HG03097 (cell line): ENCODE measurements around the gene NHSL2.

Experiments
- ATAC-seq: cut with Tn5 transposase; IDR thresholded peaks from one replicate; pipeline ENCODE4 v1.9.1; 2021; ENCODE audit not compliant: unreplicated experiment, low FRiP score

The NHSL2 gene

GRCh38 chrX:72016881-72017783 is 106.5 kb downstream of the NHSL2 start:
- no peak for ATAC-seq

DNA sequence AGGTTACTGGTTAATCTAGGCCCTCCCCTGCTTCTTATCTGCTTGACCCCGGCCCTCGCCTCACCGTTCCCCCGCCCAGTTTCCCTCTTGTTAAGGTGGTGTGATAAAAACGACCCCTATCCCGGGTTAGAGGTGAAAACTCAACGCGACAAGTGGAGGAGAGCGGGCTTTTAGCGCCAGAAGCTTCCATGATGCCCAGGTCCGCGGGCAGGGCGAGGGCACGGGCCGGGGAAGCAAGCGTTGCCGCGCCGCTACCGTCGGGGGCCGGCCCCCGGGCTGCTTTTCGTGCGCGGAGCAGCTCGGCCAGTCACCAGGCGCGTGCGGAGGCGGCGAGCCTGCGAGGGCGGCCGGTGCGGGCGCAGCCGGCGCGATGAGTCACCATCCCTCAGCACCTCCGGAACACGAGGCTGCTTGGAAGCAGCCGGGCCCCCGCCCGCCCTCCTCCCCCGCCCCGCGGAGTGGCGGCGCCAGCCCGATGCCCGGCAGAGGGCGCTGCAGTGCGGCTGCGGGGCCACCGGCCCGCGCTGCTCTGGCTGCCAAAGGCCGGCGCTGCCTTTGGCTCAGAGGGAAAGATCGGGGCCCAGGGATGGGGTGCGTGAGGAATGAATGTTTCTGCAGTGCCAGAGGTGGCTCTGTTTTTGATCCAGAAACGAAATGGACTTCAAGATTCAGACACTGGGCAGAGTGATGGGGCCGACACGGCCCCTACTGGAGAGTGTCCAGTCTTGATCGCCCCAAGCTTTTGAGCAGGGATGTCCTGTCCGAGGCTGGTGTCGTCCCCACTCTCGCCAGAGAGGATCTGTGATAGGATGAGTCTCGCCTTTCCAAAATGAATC is 107.8 kb downstream of the NHSL2 start:
- ATAC-seq = no peak

- ATAC-seq = no peak
Measured at GRCh38 chrX:72019487-72019886, 108.8 kb downstream of the NHSL2 start.

- no peak for ATAC-seq
Measured at GRCh38 chrX:72020204-72020603, 109.6 kb downstream of the NHSL2 start.

GRCh38 chrX:72020788-72021187 is 110.1 kb downstream of the NHSL2 start:
- no peak for ATAC-seq

DNA sequence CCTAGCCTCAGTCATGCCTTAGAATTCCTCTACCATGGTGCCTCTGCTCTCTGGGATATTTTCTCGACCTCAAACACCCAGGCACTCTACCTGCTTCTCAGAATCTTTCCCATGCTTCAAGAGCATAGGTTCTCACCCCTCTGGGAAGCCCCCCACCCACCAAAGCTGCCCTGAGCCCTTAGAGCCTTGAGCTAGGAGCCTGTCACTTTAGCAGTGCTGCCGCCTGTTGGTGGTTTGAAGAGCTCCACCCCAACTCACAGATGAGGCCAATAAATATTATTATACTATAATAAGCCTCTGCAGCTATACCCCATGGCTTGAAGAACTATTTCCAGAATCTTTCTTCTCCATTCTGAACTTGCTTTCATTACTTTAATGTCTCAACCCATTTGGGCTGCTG is 111.3 kb downstream of the NHSL2 start:
- ATAC-seq = no peak

DNA sequence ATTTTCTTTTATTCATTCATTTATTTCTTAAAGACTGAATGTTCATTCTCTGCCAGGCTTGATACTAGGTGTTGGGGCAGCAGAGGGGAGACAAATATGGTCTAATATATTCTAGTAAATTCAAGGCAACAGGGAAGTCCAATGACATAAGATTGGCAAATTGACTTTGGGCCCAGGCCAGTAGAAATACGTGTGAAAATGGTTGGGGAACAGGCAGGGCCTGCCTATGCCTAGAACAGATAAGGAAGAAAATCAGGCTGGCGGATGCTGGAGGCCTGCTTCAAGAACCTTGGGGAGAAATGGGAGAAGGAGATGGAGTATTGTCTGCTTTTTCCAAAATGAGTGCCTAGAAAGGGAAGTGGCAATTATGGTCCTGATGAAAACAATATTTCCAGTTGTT is 112.4 kb downstream of the NHSL2 start:
- ATAC-seq = no peak

DNA sequence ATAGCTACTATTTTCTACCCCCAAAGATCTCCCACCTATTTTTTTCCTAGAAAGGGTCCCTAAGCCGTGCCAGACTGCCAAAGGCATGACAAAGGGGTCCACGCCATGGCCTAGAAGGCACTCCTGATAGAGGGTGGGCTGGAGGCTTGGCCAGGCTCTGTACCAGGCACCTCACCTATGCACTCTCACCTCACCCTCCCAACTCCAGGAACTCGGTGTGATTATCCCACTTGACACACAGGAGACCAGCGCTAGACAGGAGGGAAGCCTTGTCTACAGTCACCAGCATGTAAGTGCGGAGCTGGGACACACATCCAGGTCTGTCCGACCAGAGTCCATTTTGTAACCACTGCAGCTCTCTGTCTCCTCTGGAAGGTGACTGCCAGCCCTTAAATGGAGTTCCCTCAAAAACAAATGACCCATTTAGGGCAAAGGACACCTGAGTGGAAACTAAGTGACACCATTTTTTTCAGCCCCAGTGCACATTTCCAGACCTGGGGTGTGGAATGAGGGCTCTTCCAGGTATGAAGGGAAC is 114.7 kb downstream of the NHSL2 start:
- ATAC-seq = no peak

- ATAC-seq = no peak
Measured at GRCh38 chrX:72026341-72027023, 115.8 kb downstream of the NHSL2 start.

- ATAC-seq = no peak
Measured at GRCh38 chrX:72027024-72027913, 116.6 kb downstream of the NHSL2 start.

DNA sequence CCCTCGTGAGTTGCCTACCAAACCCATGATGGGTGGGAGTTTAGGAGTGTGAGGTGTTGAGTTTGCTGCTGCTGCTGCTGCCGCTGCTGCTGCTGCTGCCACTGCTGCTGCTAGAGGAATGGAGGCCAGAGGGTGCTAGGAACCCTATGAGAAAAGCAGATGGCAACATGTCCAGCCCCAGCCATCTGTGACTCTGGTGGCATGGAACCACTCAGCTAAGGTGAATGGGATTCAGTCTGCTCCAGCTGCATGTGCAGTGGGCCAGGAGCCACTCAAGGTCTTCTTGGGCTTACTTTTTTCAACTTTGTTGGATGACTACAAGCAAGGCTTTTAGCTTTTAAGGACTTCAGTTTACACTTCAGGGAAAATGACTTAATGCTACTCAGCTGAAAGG is 117.3 kb downstream of the NHSL2 start:
- ATAC-seq = no peak

DNA sequence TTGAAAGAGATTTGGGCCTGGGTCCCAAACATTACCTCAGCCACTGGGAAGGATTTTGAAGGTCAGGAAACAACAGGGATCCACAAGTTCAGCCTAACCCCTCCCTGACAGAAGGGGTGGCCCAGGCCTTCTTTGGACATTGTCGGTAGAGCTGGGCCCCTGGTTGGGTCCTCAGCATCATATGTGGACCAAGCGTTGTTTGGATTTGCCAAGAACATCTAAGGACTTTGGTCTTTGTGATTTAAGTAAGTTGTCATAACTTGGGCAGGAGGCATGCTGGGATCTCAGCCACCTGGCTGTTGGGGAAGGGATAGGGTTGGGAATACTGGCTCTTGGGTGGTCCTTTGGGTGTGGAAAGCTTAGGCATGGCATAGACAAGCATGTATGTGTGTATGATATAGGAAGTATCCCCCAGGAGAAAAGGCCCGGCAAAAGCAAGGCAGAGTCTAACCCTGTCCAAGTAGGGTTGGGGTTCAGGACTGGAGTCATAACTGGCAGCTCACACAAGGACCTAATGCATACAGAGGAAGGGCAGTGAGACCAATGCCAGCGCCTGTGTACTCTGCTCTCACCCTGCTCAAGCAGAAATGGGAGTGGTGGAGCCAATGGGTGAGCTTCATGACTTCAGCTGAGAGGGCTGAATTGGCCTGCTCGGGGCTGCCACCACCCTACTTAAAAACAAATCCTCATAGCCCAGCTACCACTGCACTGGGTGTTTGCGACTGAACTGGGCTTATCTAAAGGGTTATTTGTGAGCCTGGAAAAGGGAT is 118.2 kb downstream of the NHSL2 start:
- ATAC-seq = no peak

DNA sequence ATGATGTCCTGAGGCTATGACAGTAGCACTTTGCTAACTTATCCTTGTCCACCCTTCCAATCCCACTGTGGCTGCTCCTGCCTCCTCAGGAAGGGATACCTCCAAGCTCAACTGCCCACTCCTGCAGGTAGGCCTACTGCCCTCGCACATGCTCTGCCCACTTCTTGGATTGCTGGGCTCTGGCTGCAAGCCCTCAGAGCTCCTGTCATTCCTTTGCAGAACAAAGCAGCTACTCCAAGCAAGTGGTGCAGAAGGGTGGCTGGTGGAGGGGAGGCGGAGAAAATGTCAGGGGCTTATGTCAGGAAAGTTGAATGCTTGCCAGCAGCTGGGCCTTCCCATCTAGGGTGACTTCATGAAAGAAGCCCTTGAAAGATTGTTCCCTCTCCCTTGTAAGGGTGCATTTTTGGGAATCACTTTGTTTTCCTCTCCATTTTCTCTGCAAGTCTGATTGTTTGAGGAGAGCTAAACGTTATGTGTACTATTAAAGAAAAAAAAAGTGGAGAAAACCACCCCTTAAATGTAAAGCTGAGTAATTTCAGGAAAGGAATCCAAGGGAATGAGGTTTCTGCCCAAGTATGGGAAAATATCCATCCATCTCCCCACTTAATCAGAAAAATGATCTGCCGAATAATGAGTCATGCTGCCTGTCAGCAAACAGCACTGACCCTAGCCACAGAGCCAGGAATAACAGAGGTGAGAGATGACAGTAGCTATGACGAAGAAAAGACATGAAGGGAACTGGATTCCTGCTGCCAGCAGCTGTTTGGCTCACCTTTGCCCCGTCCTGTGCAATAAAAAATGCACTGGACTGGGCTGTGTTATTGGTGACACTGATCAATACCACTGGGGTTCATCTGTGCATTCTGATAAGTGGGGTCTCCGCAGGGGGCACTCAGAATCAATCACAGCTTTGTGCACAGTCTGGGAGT is 119.1 kb downstream of the NHSL2 start:
- no peak for ATAC-seq

DNA sequence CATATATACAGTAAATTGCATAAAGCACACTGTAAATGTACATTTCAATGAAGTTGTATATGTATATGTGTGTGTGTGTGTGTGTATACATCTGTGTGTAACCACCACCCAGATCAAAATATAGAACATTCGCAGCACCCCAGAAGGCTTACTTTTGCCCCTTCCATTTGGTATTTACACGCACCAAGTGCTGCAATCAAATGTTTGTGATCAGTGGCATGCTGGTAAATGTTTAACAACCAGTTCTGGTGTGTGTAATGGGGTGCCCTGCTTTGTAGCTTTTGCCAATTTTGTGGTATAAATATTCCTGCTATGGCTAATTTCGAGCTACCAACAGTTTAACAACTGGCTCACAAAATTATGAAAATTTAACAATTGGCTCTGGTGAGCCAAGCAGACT is 119.8 kb downstream of the NHSL2 start:
- no peak for ATAC-seq

DNA sequence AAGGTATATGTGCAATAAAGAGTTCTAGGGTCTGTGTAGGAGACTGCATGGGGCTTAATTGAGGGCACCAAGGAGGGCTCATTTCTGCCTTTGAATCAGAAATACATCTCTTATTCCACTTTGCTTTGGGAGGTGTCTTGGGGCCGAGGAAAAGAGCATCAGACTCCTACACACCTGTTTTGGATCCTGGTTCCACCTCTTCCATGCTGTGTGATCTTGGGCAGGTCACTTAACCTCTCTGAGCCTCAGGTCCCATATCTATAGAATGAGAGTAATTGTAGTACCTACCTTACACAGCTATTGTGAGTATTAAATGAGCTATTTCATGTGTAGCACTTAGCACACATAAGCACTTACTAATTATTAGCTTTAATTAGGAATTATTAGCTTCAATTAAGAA is 120.5 kb downstream of the NHSL2 start:
- no peak for ATAC-seq

DNA sequence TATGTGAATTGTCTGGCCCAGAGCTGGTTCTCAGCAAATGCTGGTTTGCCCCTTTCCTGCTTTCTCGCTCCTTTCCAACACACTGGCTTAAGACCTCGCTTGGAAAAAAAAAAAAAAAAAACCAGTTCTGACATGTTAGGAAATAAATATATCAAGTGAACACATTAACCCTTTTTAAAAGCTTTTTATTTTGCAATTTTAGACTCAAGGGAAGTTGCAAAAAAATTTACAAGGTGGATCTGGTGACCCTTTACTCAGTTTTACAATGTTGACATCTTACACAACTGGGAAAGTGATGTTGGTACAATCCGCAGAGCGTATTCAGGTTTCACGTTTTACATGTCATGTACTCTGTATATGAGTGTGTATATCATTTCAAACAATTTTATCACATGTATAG is 121.0 kb downstream of the NHSL2 start:
- no peak for ATAC-seq

GRCh38 chrX:72037601-72038000 is 127.0 kb downstream of the NHSL2 start:
- no peak for ATAC-seq

- no peak for ATAC-seq
Measured at GRCh38 chrX:72038016-72038415, 127.4 kb downstream of the NHSL2 start.
